OCI-LY7 (cell line): ENCODE results near the gene CHD3. TPM values are rescaled to one million over a fixed set of nuclear protein-coding genes. Genes with fewer than 3 reads are reported as not detected.

Experiments used
- BruUV-seq: library from RNA; stranded (reverse); fragments of 400-500 nt; replicated peaks from 2 replicates; lab custom pipeline; 2021; lab: Mats Ljungman, UMichigan
- CTCF ChIA-PET: fragments of 300-600 bp; sonication (Branson Sonifier 250); formaldehyde crosslinking; loops from one replicate; lab custom pipeline; 2022; ENCODE audit warnings: antibody characterized with exemption; ENCODE audit not compliant: unreplicated experiment; lab: Charles Lee
- POLR2A ChIA-PET: fragments of 300-600 bp; sonication (Branson Sonifier 250); formaldehyde crosslinking; loops from one replicate; lab custom pipeline; 2022; ENCODE audit warnings: antibody characterized with exemption; lab: Charles Lee
- DNase-seq: peaks from one replicate; pipeline ENCODE4 v3.0.0-alpha.2; 2015; ENCODE audit warnings: low spot score
- H2AFZ ChIP-seq: fragments of 200-600 bp; sonication (generic), shearing (Covaris generic); 2 replicates; pipeline ENCODE4 v1.6.1; 2014; ENCODE audit warnings: mild to moderate bottlenecking, antibody characterized with exemption, low read length, moderate library complexity
- H3K27ac ChIP-seq: fragments of 200-600 bp; sonication (generic); 2 replicates; pipeline ENCODE4 v1.5.1; 2014; ENCODE audit warnings: mixed run types, low read depth, mild to moderate bottlenecking, moderate library complexity, low read length, inconsistent platforms; ENCODE audit not compliant: poor library complexity, severe bottlenecking
- H3K36me3 ChIP-seq: fragments of 200-600 bp; sonication (generic); 2 replicates; pipeline ENCODE4 v1.6.1; 2014; ENCODE audit warnings: mild to moderate bottlenecking, antibody characterized with exemption, low read length, moderate library complexity, mixed read lengths; ENCODE audit not compliant: insufficient read depth
- H3K4me1 ChIP-seq: fragments of 200-600 bp; sonication (generic); 2 replicates; pipeline ENCODE4 v1.5.1; 2014; ENCODE audit warnings: mild to moderate bottlenecking, low read length; ENCODE audit not compliant: insufficient read depth, poor library complexity, severe bottlenecking
- H3K4me2 ChIP-seq: fragments of 200-600 bp; sonication (generic); 2 replicates; pipeline ENCODE4 v1.6.1; 2014; ENCODE audit warnings: mild to moderate bottlenecking, low read length
- H3K4me3 ChIP-seq: fragments of 200-600 bp; sonication (generic); 2 replicates; pipeline ENCODE4 v1.5.1; 2014; ENCODE audit warnings: mild to moderate bottlenecking, low read depth, low read length; ENCODE audit not compliant: poor library complexity, severe bottlenecking
- H3K79me2 ChIP-seq: fragments of 200-600 bp; sonication (generic); 2 replicates; pipeline ENCODE4 v1.6.1; 2016; ENCODE audit warnings: low read depth, mild to moderate bottlenecking, low read length, moderate library complexity, mixed read lengths; ENCODE audit not compliant: insufficient read depth
- H3K9me2 ChIP-seq: fragments of 200-600 bp; sonication (generic); 2 replicates; pipeline ENCODE4 v1.6.1; 2016; ENCODE audit warnings: mild to moderate bottlenecking, low read length, mixed read lengths; ENCODE audit not compliant: insufficient read depth
- H3K9me3 ChIP-seq: fragments of 200-600 bp; sonication (generic); 2 replicates; pipeline ENCODE4 v1.6.1; 2014; ENCODE audit warnings: mild to moderate bottlenecking, mixed run types, low read length, mixed read lengths
- H4K20me1 ChIP-seq: fragments of 200-600 bp; sonication (generic); 2 replicates; pipeline ENCODE4 v1.6.1; 2014; ENCODE audit warnings: mild to moderate bottlenecking, antibody characterized with exemption, low read length, moderate library complexity, mixed read lengths; ENCODE audit not compliant: insufficient read depth
- CTCF ChIP-seq: fragments of 200-600 bp; sonication (generic); conservative IDR thresholded peaks from 2 replicates; pipeline ENCODE4 v1.5.1; 2014; ENCODE audit warnings: mild to moderate bottlenecking, antibody characterized with exemption, low read length, moderate library complexity, mixed read lengths
- EZH2phosphoT487 ChIP-seq: fragments of 200-600 bp; sonication (generic); IDR thresholded peaks from 2 replicates; pipeline ENCODE4 v1.6.1; 2018; ENCODE audit warnings: low read depth, borderline replicate concordance, mild to moderate bottlenecking, mixed run types, antibody characterized with exemption, low read length, moderate library complexity, mixed read lengths
- intact Hi-C: fragments of 100-400 bp; cut with micrococcal nuclease; formaldehyde crosslinking; loops from one replicate; pipeline ENCODE4 v1.10.0; 2022; ENCODE audit not compliant: unreplicated experiment
- total RNA-seq, 2 experiments: library from RNA; depleted of rRNA in 1 of 2; stranded (reverse); fragments of >200 nt in 1 of 2; shearing (Covaris generic) in 1 of 2; gene quantifications; 2 replicates each; pipeline ENCODE4 v1.2.3, GENCODE V29; 2014 to 2022

The CHD3 gene
- total RNA-seq, 2 experiments from 2014 or later: 42.5 to 126 TPM

GRCh38 chr17:7931709-7932482 is 43.3 kb downstream of the CHD3 start, which contains the start of the genes CNTROB and TRAPPC1:
Gene CNTROB, plus strand, starts transcription at chr17:7932206. Its CDS starts 874 bp downstream, at chr17:7933080.
Gene TRAPPC1, minus strand, starts transcription at chr17:7931946. Its CDS starts 117 bp downstream, at chr17:7931829.
- intact Hi-C loops: loop anchor here (2.0 kb wide), 1 partner anchor 17 kb away; no protein-coding TSS in a partner anchor
- no peaks in the 10 kb centered on the region for H4K20me1 ChIP-seq
- POLR2A ChIA-PET: interaction anchor here (0.6 to 2.2 kb wide), 9 partner anchors 10 to 327 kb away, joined by 3 to 16 read pairs (median 6); partner anchors contain the start of gene RNF227
- TF ChIP-seq CTCF (no peak), EZH2phosphoT487 (no peak)
- H3K4me2 ChIP-seq: peak within 1 kb of the TSS; percentile 88
- H3K4me3 ChIP-seq: peak within 1 kb of the TSS; percentile 99
- DNase-seq: peak; percentile 99
- H2AFZ ChIP-seq: peak within 1 kb of the TSS; percentile 88
- peak within 1 kb of the TSS; percentile 69 for H3K27ac ChIP-seq
- CTCF ChIA-PET: interaction anchor here (1.1 kb wide), 1 partner anchor 10 kb away, joined by 4 read pairs; no protein-coding TSS in a partner anchor
- no TSS peak for BruUV-seq
- no peaks in the 10 kb centered on the region for H3K9me3 ChIP-seq
- peaks cover 32% of the 10 kb centered on the region for H3K79me2 ChIP-seq
- no peaks in the 10 kb centered on the region for H3K9me2 ChIP-seq
- peaks cover 39% of the 10 kb centered on the region for H3K36me3 ChIP-seq
- H3K4me1 ChIP-seq: peaks cover 27% of the 10 kb centered on the region

GRCh38 chr17:7932483-7932891 is 43.9 kb downstream of the CHD3 start:
- POLR2A ChIA-PET: interaction anchor here (0.5 to 2.2 kb wide), 12 partner anchors 10 to 681 kb away, joined by 3 to 16 read pairs (median 5); partner anchors contain the start of gene RNF227
- no peaks in the 10 kb centered on the region for H3K9me3 ChIP-seq
- H3K4me1 ChIP-seq: peaks cover 27% of the 10 kb centered on the region
- CTCF ChIA-PET: interaction anchor here (1.1 kb wide), 1 partner anchor 11 kb away, joined by 4 read pairs; no protein-coding TSS in a partner anchor
- H3K9me2 ChIP-seq: no peaks in the 10 kb centered on the region
- no peaks in the 10 kb centered on the region for H4K20me1 ChIP-seq
- TSS peak; percentile 85 for BruUV-seq
- TF ChIP-seq CTCF (no peak), EZH2phosphoT487 (no peak)
- peak overlapping the region; percentile 69 for H3K27ac ChIP-seq
- H3K4me2 ChIP-seq: peak overlapping the region; percentile 88
- peaks cover 32% of the 10 kb centered on the region for H3K79me2 ChIP-seq
- intact Hi-C loops: loop anchor here (2.0 kb wide), 1 partner anchor 18 kb away; no protein-coding TSS in a partner anchor
- peak; percentile 49 for DNase-seq
- peaks cover 44% of the 10 kb centered on the region for H3K36me3 ChIP-seq
- peak overlapping the region; percentile 88 for H2AFZ ChIP-seq
- H3K4me3 ChIP-seq: peak overlapping the region; percentile 99
